GM12801 (cell line): ENCODE measurements around the gene SLC9A9.

Experiments
- CTCF ChIP-seq: IDR thresholded peaks from one replicate; pipeline ENCODE4 v1.5.1; 2011; ENCODE audit warnings: control low read depth; ENCODE audit not compliant: insufficient read length; ENCODE audit errors: extremely low read depth

SLC9A9 gene

GRCh38 chr3:143450632-143451031 is 397.6 kb downstream of the SLC9A9 start:
- TF ChIP-seq CTCF: no peak

- TF ChIP-seq CTCF: no peak
Observed at GRCh38 chr3:143447491-143447890, 400.8 kb downstream of the SLC9A9 start.

GRCh38 chr3:143445118-143445517 is 403.1 kb downstream of the SLC9A9 start:
- TF ChIP-seq CTCF: no peak

GRCh38 chr3:143443851-143444331 is 404.4 kb downstream of the SLC9A9 start:
- no peak for TF ChIP-seq CTCF

GRCh38 chr3:143442814-143443447 is 405.3 kb downstream of the SLC9A9 start:
- no peak for TF ChIP-seq CTCF

- no peak for TF ChIP-seq CTCF
Observed at GRCh38 chr3:143441516-143442171, 406.6 kb downstream of the SLC9A9 start.

- TF ChIP-seq CTCF: no peak
Observed at GRCh38 chr3:143439817-143440216, 408.5 kb downstream of the SLC9A9 start.
